ENCODE measurements around the gene TANC1. TPM values are rescaled to one million over a fixed set of nuclear protein-coding genes. Genes with fewer than 3 reads are reported as not detected.

Gene TANC1
- total and polyA plus RNA-seq, 11 donors: 26.6 to 91.1 (median 68.8) TPM

DNA sequence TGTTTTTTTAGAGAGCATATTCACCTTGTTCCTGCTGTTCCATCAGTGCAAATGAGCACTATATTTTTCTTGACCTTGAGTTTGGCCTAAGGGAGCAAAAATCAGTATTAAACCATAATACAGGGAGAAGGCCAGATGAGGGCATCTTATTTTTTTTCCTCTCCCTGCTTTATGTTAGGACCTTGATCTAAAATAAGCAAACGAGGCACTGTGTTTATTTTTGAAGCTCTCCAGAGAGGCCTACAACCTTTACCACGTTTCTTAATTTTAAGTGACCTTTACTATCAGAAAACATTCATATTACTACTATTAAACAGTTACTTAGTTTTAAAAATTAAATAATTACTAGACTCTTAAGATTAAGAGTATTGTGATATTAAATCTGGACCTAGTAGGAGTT lies 100.8 kb downstream of the TANC1 start:
- peak overlapping the region in 11 of 12 donors; percentile 47 to 72 (median 56) for H3K27ac ChIP-seq
- DNase-seq: no peak
- ATAC-seq: peak in 1 of 4 donors; percentile 43
- H3K36me3 ChIP-seq: peaks cover 0 to 17% (median 8%) of the 10 kb centered on the region in 9 donors
- H3K9me3 ChIP-seq: no peaks in the 10 kb centered on the region
- intact Hi-C loops (cut with DNase I): no loop called here
- no peaks in the 10 kb centered on the region for H3K27me3 ChIP-seq
- 40 to 45% (median 42%) methylated on average over 2 of the region's 2 CpGs for WGBS, 4 donors
- peaks cover 0 to 56% (median 32%) of the 10 kb centered on the region in 12 donors for H3K4me1 ChIP-seq
- no peak overlapping the region for H3K4me3 ChIP-seq
- no peak for TF ChIP-seq POLR2A (IDR thresholded peaks at IDR 0.05)
- TF ChIP-seq, protein P1, sequence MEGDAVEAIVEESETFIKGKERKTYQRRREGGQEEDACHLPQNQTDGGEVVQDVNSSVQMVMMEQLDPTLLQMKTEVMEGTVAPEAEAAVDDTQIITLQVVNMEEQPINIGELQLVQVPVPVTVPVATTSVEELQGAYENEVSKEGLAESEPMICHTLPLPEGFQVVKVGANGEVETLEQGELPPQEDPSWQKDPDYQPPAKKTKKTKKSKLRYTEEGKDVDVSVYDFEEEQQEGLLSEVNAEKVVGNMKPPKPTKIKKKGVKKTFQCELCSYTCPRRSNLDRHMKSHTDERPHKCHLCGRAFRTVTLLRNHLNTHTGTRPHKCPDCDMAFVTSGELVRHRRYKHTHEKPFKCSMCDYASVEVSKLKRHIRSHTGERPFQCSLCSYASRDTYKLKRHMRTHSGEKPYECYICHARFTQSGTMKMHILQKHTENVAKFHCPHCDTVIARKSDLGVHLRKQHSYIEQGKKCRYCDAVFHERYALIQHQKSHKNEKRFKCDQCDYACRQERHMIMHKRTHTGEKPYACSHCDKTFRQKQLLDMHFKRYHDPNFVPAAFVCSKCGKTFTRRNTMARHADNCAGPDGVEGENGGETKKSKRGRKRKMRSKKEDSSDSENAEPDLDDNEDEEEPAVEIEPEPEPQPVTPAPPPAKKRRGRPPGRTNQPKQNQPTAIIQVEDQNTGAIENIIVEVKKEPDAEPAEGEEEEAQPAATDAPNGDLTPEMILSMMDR (IDR thresholded peaks at IDR 0.05): no peak

DNA sequence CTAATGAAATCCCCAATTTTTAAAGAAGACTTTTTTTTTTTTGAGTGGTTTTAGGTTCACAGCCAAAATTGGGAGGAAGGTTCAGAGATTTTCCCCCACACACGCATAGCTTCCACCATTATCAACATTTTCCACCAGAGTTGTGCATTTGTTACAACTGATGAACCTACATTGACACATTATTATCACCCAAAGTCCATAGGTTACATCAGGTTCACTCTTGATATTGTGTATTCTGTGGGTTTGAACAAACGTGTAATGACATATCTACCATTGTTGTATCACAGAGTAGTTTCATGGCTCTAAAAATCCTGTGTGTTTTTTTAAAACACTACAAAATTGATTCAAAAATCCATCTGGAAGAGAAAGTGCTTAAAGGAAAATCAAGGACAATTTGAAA lies 101.8 kb downstream of the TANC1 start:
- WGBS, 4 donors: 47 to 68% (median 48%) methylated on average over 2 of the region's 2 CpGs
- H3K27ac ChIP-seq: peak overlapping the region in 10 of 12 donors; percentile 47 to 72 (median 58)
- ATAC-seq (no peak), DNase-seq (no peak)
- TF ChIP-seq POLR2A (IDR thresholded peaks at IDR 0.05): no peak
- TF ChIP-seq, protein P1 (IDR thresholded peaks at IDR 0.05): no peak
- H3K4me3 ChIP-seq: no peak overlapping the region
- no peaks in the 10 kb centered on the region for H3K9me3 ChIP-seq
- H3K4me1 ChIP-seq: peaks cover 0 to 56% (median 22%) of the 10 kb centered on the region in 12 donors
- no peaks in the 10 kb centered on the region for H3K27me3 ChIP-seq
- intact Hi-C loops (cut with DNase I): no loop called here
- peaks cover 0 to 17% (median 8%) of the 10 kb centered on the region in 9 donors for H3K36me3 ChIP-seq

- ATAC-seq: no peak
- peaks cover 0 to 61% (median 21%) of the 10 kb centered on the region in 12 donors for H3K4me1 ChIP-seq
- peak overlapping the region in 1 of 12 donors; percentile 6 for H3K27ac ChIP-seq
- intact Hi-C loops (cut with DNase I): no loop called here
- no peaks in the 10 kb centered on the region for H3K27me3 ChIP-seq
- no peak for DNase-seq
- WGBS, 4 donors: 65 to 96% (median 82%) methylated on average over 2 of the region's 2 CpGs
- H3K4me3 ChIP-seq: no peak overlapping the region
- peaks cover 0 to 9% (median 3%) of the 10 kb centered on the region in 9 donors for H3K36me3 ChIP-seq
- no peaks in the 10 kb centered on the region for H3K9me3 ChIP-seq
- no peak for TF ChIP-seq POLR2A (IDR thresholded peaks at IDR 0.05)
- TF ChIP-seq, protein P1 (IDR thresholded peaks at IDR 0.05): peak in 1 of 12 donors; percentile 15
These were observed 102.9 kb downstream of the TANC1 start for GRCh38 chr2:159071190-159071915.

DNA sequence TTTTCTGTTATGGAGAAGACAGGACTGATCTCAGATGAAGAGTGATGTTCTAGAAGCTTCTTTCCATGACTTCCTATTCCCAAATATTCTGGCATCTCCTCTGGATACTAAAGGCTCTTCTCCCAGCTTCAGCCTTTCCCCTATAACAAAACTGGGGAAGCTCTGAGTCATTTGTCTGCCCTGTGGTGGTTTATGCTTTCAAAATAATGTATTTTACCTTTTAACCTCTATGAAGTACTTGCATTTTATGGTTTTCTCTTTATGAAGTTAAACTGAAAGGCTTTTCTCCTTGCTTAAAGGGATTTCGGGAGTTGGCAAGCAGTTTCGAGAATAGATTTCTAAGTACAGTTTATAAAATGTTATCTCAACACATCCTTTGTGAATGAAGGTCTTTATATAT lies 104.4 kb downstream of the TANC1 start:
- DNase-seq: no peak
- Histone ChIP-seq H3K4me1 (peaks cover 0 to 70% (median 27%) of the 10 kb centered on the region in 12 donors), H3K36me3 (peaks cover 0 to 3% (median 0%) of the 10 kb centered on the region in 9 donors), H3K27ac (peak overlapping the region in 2 of 12 donors; percentile 30 to 34), H3K4me3 (no peak overlapping the region), H3K9me3 (no peaks in the 10 kb centered on the region), H3K27me3 (no peaks in the 10 kb centered on the region)
- WGBS, 4 donors: 63 to 81% (median 71%) methylated on average over 2 of the region's 2 CpGs
- ATAC-seq: no peak
- no peak for TF ChIP-seq POLR2A (IDR thresholded peaks at IDR 0.05)
- TF ChIP-seq, protein P1 (IDR thresholded peaks at IDR 0.05): no peak
- intact Hi-C loops (cut with DNase I): no loop called here
